ENCODE results near the gene TPSAB1. TPM values are rescaled to one million over a fixed set of nuclear protein-coding genes. Genes with fewer than 3 reads are reported as not detected.
"Not testable (repeated sequence)": the region's sequence is repeated elsewhere in the genome, so short reads cannot be mapped to it uniquely, and the experiment has no call there.

The TPSAB1 gene
- total RNA-seq, 1 donor from 2014 or later: not detected

DNA sequence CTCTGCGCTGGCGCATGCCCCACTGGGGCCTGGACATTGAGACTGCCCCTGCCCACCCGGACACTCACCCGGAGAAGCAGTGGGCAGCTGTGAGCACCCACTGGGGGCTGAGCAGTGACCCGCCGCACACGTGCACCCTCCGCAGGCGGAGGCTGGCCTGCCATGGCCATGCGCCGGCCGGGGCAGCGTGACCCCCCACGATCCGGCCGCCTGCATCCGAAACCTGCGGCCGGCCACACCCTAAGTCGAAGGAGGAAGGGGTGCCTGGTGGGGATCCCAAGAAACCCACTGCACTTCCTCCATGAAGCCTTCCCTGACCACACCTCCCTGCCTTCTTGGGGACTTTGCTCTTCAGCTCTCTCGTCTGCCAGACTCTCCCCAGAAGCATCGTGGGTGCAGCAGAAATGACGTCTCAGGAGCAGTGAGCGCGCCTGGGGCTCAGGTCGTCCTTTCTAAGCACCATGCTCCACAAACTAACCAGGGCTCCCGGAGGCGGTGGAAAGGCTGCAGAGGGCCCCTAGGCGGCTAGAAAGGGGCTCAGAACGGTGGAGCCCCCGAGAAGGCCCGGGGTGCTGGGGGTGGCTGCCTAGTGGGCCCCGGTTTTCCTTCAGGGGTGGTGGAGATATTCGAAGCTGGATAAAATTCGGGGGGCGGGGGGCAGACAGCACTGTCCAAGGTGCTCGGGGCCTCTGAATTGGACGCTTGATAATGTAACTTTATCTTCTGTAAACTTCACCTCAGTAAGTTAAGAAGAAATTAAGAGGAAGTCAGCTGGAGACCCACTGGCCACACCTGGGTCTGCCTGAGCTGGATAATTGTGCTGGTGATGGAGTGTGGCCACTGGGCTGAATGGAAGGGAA, 16.9 kb upstream of the TPSAB1 start:
- intact Hi-C loops (cut with micrococcal nuclease): no loop called here

GRCh38 chr16:1224558-1224957, 15.9 kb upstream of the TPSAB1 start:
- intact Hi-C loops (cut with micrococcal nuclease): no loop called here

GRCh38 chr16:1225051-1225451, 15.5 kb upstream of the TPSAB1 start, which contains the start of gene TPSG1:
Gene TPSG1 (minus strand): TSS chr16:1225268. CDS start chr16:1225252, 16 bp downstream.
- intact Hi-C loops (cut with micrococcal nuclease): no loop called here

- intact Hi-C loops (cut with micrococcal nuclease): not testable (repeated sequence)
Measured at GRCh38 chr16:1225728-1226311, 14.7 kb upstream of the TPSAB1 start.

DNA sequence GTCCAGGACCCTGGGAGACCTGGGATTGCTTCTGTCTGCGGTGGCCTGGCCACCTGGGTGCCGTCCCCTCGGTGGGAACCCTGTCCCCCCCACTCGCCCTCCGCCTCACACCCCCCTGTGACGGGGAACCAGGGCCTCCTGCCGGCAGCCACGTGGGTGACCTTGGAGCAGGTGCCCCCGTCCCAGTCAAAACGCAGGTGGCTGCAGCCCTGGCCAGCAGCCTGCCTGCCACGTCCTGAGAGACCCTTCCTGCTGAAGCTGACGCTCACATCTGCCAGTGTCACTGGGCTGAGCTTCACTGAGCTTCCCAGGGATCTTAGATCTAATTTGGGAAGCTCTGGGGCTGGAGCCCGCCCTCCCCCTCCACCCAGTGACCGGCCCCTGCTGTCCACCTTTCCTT, 13.8 kb upstream of the TPSAB1 start:
- intact Hi-C loops (cut with micrococcal nuclease): not testable (repeated sequence)

DNA sequence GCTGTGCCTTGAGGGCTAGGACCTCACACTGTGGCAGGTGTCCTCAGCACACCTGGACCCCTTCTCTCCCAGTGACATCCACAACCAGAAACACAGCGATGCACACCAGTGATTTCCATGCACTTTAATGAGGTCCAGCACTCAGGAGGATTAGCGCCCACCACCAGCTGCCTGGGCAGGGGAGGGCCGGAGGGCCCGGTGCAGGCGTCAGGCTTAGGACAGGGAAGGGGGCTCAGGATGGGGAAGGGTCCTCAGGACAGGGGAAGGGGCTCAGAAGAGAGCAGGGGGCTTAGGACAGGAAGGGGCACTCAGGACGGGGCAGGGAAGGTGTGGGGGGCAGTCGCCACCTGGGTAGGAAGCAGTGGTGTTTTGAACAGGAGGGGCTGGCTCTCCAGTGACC, 12.3 kb upstream of the TPSAB1 start:
- intact Hi-C loops (cut with micrococcal nuclease): not testable (repeated sequence)

- intact Hi-C loops (cut with micrococcal nuclease): not testable (repeated sequence)
Measured at GRCh38 chr16:1229476-1229875, 11.0 kb upstream of the TPSAB1 start.

GRCh38 chr16:1230084-1230470, 10.4 kb upstream of the TPSAB1 start, which contains the start of gene TPSB2:
Gene TPSB2 (minus strand): TSS chr16:1230184. CDS start chr16:1229951, 233 bp downstream.
- intact Hi-C loops (cut with micrococcal nuclease): not testable (repeated sequence)

GRCh38 chr16:1230471-1231212, 9.9 kb upstream of the TPSAB1 start:
- intact Hi-C loops (cut with micrococcal nuclease): not testable (repeated sequence)

- intact Hi-C loops (cut with micrococcal nuclease): not testable (repeated sequence)
Measured at GRCh38 chr16:1231301-1231700, 9.2 kb upstream of the TPSAB1 start.

DNA sequence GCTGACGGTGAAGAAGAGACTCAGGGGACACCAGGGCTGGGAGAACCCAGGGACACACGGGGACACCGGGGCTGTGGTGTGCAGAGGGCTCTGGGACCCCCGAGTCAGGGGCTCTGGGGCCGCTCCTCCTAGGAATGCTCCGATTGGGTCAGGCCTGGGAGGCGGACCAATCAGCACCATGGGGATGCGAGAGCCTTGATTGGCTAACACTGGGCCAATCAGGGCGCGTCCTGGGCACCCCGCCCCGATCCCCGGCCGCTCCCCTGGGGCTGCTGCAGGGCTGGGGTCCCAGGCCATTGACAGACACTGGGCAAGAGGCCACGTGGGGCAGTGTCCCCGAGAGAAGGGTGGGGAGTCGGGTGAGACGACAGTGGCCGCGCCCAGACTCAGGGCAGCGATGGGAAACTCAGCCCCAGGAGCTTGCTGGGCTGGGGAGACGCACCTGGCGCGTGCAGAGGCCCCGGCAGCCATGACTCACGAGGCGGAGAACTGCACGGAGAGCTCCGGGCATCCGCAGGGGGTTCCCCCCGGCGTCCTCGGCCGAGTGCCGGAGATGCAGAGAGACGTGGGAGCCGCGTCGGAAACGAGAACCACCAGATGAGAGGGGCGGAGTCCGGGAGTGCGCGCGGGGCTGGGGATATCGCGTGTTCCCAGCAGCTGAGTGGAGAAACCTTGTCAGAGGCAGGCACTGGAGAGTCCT, 8.3 kb upstream of the TPSAB1 start:
- intact Hi-C loops (cut with micrococcal nuclease): not testable (repeated sequence)

DNA sequence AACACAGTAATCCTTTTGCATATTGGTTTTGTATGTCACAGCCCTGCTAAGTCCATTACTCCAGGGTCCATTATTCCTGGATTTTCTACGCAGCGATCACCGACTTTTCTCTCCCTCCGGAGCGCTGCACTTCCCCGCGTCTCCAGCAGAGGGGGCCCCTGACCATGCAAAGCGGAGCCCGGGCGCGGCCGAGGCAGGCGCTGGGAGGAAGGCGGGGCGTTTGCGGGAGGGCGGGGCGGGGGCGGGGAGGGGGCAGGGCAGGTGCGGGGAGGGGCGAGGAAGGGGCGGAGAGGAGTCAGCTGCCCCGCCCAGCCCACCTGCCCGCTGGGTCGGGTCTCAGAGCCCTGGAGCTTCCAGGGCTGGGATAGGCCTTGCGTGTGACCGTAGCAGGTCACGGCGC, 3.8 kb upstream of the TPSAB1 start:
- intact Hi-C loops (cut with micrococcal nuclease): not testable (repeated sequence)

DNA sequence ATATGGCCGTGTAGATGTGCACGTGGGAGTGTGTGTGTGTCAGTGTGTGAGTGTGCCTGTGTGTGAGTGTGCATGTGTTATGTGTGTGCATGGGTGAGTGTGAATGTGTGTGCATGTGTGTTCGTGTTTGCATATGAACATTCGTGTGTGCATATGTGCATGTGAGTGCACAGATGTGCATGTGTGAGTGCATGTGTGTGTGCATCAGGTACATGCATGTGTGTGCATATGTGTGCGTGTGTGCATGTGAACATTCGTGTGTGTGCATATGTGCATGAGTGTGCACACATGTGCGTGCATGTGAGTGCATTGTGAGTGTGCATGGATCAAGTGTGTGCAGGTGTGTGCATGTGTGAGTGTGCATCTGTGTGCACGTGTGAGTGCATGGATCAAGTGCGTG, 2.5 kb upstream of the TPSAB1 start:
- intact Hi-C loops (cut with micrococcal nuclease): no loop called here

DNA sequence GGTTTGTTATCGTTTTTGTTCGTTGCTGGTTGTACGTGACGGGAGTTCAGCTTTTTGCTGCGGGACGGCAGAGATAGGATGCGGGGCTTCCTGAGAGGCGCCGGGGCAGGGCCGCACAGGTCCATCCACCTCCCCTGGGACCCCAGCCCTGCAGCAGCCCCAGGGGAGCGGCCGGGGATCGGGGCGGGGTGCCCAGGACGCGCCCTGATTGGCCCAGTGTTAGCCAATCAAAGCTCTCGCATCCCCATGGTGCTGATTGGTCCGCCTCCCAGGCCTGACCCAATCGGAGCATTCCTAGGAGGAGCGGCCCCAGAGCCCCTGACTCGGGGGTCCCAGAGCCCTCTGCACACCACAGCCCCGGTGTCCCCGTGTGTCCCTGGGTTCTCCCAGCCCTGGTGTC, 1.6 kb upstream of the TPSAB1 start:
- intact Hi-C loops (cut with micrococcal nuclease): not testable (repeated sequence)

DNA sequence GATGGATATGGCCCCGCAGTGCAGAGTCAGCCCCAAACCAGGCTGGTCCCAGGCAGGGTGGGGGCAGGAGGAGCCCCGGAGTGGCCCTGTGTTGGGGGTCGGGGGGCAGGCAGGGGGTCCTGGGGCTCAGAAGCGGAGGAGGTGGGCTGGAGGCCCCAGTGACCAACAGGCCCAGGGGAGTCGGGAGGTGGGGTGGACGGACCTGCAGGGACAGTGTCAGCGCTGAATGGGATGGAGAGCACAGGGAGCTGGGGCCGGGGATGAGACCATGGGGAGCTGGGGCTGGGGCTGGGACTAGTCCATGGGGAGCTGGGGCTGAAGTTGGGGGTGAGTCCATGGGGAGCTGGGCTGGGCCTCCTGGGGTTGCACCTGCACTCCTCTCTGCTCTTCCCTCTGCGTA, 930 bp upstream of the TPSAB1 start:
- intact Hi-C loops (cut with micrococcal nuclease): not testable (repeated sequence)

DNA sequence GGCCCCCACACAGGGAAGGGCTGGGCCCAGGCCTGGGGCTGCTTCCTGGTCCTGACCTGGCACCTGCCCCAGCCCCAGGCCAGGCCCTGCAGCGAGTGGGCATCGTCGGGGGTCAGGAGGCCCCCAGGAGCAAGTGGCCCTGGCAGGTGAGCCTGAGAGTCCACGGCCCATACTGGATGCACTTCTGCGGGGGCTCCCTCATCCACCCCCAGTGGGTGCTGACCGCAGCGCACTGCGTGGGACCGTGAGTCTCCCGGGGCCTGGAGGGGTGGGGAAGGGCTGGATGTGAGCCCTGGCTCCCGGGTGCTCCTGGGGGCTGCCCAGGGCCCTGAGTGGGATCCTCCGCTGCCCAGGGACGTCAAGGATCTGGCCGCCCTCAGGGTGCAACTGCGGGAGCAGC, 576 bp downstream of the TPSAB1 start:
- intact Hi-C loops (cut with micrococcal nuclease): not testable (repeated sequence)

DNA sequence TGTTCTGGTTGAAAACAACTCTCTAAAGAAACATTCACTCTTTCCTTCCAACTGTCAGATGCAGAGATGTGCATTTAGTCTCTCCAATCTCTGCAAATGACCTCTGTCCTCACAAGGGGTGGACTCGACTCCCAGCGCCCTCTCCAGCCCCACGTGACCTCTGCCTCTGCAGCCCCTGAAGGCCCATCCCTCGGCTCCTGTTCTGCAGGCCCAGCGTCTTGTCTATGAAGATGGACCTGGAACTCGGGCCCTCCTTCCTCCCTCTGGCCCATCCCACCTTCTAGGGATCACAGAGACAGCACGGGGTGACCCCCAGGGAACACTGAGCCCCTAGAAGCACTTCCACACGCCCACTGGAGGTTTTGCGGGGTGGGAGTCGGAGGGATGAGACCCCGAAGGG, 2.9 kb downstream of the TPSAB1 start:
- intact Hi-C loops (cut with micrococcal nuclease): not testable (repeated sequence)

GRCh38 chr16:1243907-1244850, 3.7 kb downstream of the TPSAB1 start:
- intact Hi-C loops (cut with micrococcal nuclease): not testable (repeated sequence)

DNA sequence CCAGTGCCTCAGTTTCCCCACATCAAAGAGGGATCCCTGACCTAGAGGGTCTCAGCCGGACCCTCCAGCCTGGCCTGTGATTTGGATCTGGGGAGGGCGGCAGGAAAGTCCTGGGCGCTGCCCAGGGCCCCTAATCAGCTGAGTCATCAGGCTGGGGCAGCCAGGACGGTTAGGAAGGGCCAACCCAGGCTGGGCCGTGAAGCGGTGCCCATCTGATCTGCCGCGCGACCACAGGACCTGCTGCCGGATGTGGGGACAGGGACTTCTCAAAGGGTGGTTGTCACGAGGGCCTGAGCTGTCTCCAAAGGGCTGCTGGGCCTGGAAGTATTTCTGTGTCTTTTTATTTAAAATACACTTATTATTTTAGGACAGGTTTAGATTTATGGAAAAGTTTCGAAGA, 4.4 kb downstream of the TPSAB1 start:
- intact Hi-C loops (cut with micrococcal nuclease): no loop called here

GRCh38 chr16:1245452-1246020, 5.0 kb downstream of the TPSAB1 start:
- intact Hi-C loops (cut with micrococcal nuclease): no loop called here

Measured in T-helper 1 cell treated with Interleukin-12 subunit alpha and Interleukin-12 subunit beta and Interleukin-4 antibody, amounts not matched to agents 30 ng/mL and 1 ng/mL, for 36 hours (primary cell).